Mucosa of descending colon (tissue), 3 donors: Measurements from ENCODE around the gene UCMA. TPM values are rescaled to one million over a fixed set of nuclear protein-coding genes. Genes with fewer than 3 reads are reported as not detected.

Experiments
- ATAC-seq: fragments of 200-7000 bp; cut with Tn5 transposase; one replicate; pipeline ENCODE4 v1.9.1; 2020; ENCODE audit warnings: mild to moderate bottlenecking, moderate library complexity
- DNase-seq, 3 donors: peaks; one replicate each; pipeline ENCODE4 v3.0.0-alpha.2; 2020
- H3K36me3 ChIP-seq: fragments of 200-600 bp; one replicate; pipeline ENCODE4 v1.8.0; 2021; ENCODE audit warnings: low read depth, mild to moderate bottlenecking
- H3K4me1 ChIP-seq: fragments of 200-600 bp; one replicate; pipeline ENCODE4 v1.8.0; 2021; ENCODE audit warnings: low read depth, mild to moderate bottlenecking
- H3K4me3 ChIP-seq: fragments of 200-600 bp; one replicate; pipeline ENCODE4 v1.8.0; 2021; ENCODE audit warnings: mild to moderate bottlenecking
- H3K9me3 ChIP-seq: fragments of 200-600 bp; one replicate; pipeline ENCODE4 v1.8.0; 2021; ENCODE audit warnings: mild to moderate bottlenecking
- intact Hi-C, 2 donors: fragments of 100-400 bp; cut with DNase I in 1 of 2; cut with micrococcal nuclease in 1 of 2; formaldehyde crosslinking; loops; one replicate each; pipeline versions ENCODE4 v1.11.0 to v1.11.1; 2022; cut with DNase I, micrococcal nuclease
- total RNA-seq, 3 donors: library from RNA; stranded (reverse); fragmentation: NEBNext Ultra II Directional in 2 of 3; extraction: Animal tissue kit (Norgen Biotek cat#: 25700) in 2 of 3; gene quantifications; one replicate each; pipeline versions ENCODE4 v1.2.1 to v1.2.4, GENCODE V29; 2021 to 2023
- TF ChIP-seq, protein P1 (sequence below): fragments of 200-600 bp; IDR thresholded peaks from one replicate; pipeline ENCODE4 v1.8.0; 2022; ENCODE audit warnings: antibody characterized with exemption, mild to moderate bottlenecking
- donor health status: DM: no; HTN: no; CAD: no; lungs with moderate emphysema.
- donor health status: DM: no; HTN: no; CAD: no.
- donor health status: DM: no; HTN: yes; CAD: no.

The UCMA gene
- total RNA-seq, 3 donors from 2014 or later, result not detected

DNA sequence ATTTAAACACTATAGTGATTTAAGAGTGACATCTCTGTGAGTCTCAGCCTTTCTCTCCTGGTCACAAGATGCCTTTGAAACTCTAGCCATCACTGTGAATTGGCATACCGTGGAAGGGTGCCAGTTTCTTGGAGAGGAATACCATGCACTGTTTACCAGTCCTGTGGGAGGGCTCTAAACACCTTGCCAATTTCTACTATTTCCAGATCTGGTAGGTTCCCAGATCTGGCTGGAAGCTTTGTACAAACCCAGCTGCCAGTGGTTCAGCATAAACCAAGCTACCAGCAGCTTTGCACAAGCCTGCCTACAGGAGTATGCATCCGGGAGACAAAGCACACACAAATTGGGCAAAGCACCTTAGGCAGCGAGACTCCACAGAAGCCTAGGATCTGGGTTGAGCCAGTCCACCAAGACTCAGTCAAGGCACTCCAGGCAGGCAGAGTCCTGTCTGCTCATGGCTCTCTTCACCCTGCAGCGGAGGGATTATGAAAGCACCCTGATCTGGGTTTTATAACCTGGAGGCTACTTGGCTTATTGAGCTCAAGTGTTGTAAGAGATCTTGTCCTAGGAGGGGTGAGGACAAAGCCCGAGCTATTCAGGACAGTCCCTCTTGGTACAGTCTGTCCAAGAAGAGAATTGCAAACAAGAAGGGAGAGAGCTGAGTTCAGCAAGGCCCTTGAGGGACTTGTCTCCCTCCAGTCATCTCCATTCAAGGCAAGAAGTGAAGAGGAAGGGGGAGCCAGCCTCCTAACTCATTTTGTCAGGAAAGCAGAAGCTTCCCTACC, 49.3 kb downstream of the UCMA start:
- DNase-seq, result no peak

GRCh38 chr10:13184276-13184675, 49.9 kb downstream of the UCMA start:
- TF ChIP-seq, protein P1, sequence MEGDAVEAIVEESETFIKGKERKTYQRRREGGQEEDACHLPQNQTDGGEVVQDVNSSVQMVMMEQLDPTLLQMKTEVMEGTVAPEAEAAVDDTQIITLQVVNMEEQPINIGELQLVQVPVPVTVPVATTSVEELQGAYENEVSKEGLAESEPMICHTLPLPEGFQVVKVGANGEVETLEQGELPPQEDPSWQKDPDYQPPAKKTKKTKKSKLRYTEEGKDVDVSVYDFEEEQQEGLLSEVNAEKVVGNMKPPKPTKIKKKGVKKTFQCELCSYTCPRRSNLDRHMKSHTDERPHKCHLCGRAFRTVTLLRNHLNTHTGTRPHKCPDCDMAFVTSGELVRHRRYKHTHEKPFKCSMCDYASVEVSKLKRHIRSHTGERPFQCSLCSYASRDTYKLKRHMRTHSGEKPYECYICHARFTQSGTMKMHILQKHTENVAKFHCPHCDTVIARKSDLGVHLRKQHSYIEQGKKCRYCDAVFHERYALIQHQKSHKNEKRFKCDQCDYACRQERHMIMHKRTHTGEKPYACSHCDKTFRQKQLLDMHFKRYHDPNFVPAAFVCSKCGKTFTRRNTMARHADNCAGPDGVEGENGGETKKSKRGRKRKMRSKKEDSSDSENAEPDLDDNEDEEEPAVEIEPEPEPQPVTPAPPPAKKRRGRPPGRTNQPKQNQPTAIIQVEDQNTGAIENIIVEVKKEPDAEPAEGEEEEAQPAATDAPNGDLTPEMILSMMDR, result no peak
- no peak overlapping the region for H3K4me3 ChIP-seq
- DNase-seq, result no peak
- intact Hi-C loops, result no loop called here
- H3K4me1 ChIP-seq, result no peaks in the 10 kb centered on the region
- no peaks in the 10 kb centered on the region for H3K36me3 ChIP-seq
- ATAC-seq, result no peak
- no peaks in the 10 kb centered on the region for H3K9me3 ChIP-seq

More for the DNA sequence above, 49.3 kb downstream of the UCMA start:
- H3K4me1 ChIP-seq, result no peaks in the 10 kb centered on the region
- ATAC-seq, result no peak
- no peaks in the 10 kb centered on the region for H3K9me3 ChIP-seq
- intact Hi-C loops, result no loop called here
- H3K4me3 ChIP-seq, result no peak overlapping the region
- no peaks in the 10 kb centered on the region for H3K36me3 ChIP-seq
- TF ChIP-seq, protein P1, result no peak

DNA sequence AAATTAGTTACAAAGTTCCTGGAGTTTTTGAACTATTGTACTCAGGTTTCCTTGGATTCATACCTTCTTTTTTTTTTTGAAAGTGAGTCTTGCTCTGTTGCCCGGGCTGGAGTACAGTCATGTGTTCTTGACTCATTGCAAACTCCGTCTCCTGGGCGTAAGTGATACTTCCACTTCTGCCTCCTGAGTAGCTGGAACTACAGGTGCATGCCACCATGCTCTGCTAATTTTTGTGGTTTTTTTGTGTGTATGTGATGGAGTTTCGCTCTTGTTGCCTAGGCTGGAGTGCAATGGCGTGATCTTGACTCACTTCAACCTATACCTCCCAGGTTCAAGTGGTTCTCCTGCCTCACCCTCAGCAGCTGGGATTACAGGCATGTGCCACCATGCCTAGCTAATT, 50.5 kb downstream of the UCMA start:
- intact Hi-C loops, result no loop called here
- TF ChIP-seq, protein P1, result no peak

GRCh38 chr10:13182424-13182823, 51.8 kb downstream of the UCMA start:
- intact Hi-C loops, result no loop called here
- DNase-seq (no peak), ATAC-seq (no peak)
- Histone ChIP-seq H3K4me1 (no peaks in the 10 kb centered on the region), H3K36me3 (no peaks in the 10 kb centered on the region), H3K4me3 (no peak overlapping the region), H3K9me3 (no peaks in the 10 kb centered on the region)
- TF ChIP-seq, protein P1, result no peak

More for the DNA sequence above, 50.5 kb downstream of the UCMA start:
- H3K4me3 ChIP-seq, result no peak overlapping the region
- H3K9me3 ChIP-seq, result no peaks in the 10 kb centered on the region
- no peaks in the 10 kb centered on the region for H3K36me3 ChIP-seq
- no peaks in the 10 kb centered on the region for H3K4me1 ChIP-seq
- DNase-seq (no peak), ATAC-seq (no peak)

DNA sequence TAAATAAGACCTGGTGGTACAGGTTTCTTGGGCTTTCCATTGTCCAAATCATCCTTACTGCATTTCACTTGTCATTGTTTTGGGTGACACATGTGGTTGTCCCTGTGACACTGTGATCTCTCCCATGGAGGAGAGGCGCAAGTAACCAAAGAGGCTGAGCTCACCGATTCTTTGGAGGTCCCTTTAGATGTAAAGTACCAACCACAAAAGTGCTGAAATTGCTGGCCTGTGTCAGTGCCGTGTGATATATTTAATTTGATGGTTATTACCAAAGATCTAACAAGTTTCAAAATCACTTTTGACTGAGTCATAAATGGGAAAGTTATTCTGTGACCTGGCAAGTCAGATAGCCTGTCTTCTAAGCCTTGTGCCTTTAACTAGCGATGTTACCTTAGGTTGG, 53.4 kb downstream of the UCMA start:
- intact Hi-C loops, result no loop called here
- TF ChIP-seq, protein P1, result no peak
- ATAC-seq (no peak), DNase-seq (no peak)
- H3K9me3 ChIP-seq, result no peaks in the 10 kb centered on the region
- H3K4me3 ChIP-seq, result no peak overlapping the region
- H3K36me3 ChIP-seq, result no peaks in the 10 kb centered on the region
- no peaks in the 10 kb centered on the region for H3K4me1 ChIP-seq
